Fibroblast of mammary gland (primary cell): ENCODE results near the gene RAB6B.
A peak's percentile ranks its signal among the peaks of the same experiment; 100 is the strongest.

ENCODE experiments used
- DNase-seq: peaks from one replicate; pipeline ENCODE4 v3.0.0-alpha.2; 2010; ENCODE audit warnings: low read depth
- H3K4me3 ChIP-seq: 2 replicates; pipeline ENCODE4 v1.5.1; 2011; ENCODE audit warnings: low read depth, mild to moderate bottlenecking, low read length, moderate library complexity; ENCODE audit not compliant: control insufficient read depth
- TF ChIP-seq, protein P1 (sequence below): conservative IDR thresholded peaks from 2 replicates; pipeline ENCODE4 v1.5.1; 2011; ENCODE audit warnings: low read depth, low read length, inconsistent platforms; ENCODE audit not compliant: control insufficient read depth, insufficient read depth

Gene RAB6B

DNA sequence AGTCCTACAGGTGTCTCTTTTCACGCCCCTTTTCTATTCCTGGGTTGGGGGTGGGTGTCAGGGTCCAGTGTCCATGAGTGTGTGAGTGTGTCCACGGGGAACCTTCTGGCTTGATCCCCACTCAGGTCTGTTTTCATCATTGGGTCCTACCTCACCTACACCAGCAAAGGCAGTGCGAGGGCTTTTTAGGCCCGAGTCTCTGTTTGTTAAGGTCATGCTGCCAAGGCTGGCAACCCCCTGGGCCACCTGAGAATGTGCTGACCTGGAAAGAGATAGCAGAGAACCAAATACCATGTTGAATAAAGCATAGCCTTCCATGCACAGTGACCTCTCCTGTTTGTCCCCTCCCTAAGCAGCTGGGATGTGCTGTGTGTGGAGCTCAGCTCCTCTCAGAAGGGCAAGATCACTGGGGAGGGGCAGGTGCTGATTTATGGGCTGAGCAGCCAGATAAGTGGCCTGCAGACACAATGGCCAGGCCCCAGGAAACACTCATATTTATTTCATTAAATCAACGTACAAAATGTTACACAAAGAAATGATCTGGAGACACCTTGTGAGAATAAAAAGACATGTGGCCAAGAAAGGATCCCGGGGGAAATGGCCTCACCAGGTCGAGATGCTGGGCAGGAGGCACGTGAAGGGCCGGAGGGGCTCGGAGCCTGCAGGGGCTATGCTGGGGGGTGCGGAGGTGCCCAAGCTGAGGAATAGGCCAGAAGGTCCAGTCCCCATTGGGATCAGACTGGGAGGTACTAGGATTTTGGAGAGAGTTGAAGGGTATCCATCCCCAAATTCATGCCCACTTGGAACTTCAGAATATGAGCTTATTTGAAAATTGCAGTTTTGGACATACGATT, 36.1 kb downstream of the RAB6B start:
- DNase-seq = no peak
- TF ChIP-seq, protein P1, sequence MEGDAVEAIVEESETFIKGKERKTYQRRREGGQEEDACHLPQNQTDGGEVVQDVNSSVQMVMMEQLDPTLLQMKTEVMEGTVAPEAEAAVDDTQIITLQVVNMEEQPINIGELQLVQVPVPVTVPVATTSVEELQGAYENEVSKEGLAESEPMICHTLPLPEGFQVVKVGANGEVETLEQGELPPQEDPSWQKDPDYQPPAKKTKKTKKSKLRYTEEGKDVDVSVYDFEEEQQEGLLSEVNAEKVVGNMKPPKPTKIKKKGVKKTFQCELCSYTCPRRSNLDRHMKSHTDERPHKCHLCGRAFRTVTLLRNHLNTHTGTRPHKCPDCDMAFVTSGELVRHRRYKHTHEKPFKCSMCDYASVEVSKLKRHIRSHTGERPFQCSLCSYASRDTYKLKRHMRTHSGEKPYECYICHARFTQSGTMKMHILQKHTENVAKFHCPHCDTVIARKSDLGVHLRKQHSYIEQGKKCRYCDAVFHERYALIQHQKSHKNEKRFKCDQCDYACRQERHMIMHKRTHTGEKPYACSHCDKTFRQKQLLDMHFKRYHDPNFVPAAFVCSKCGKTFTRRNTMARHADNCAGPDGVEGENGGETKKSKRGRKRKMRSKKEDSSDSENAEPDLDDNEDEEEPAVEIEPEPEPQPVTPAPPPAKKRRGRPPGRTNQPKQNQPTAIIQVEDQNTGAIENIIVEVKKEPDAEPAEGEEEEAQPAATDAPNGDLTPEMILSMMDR = no peak
- H3K4me3 ChIP-seq = no peak overlapping the region

GRCh38 chr3:133857767-133858166, 37.9 kb downstream of the RAB6B start:
- TF ChIP-seq, protein P1 = no peak
- no peak for DNase-seq
- H3K4me3 ChIP-seq = no peak overlapping the region

- TF ChIP-seq, protein P1 = no peak
- DNase-seq = peak; percentile 51
- no peak overlapping the region for H3K4me3 ChIP-seq
Observed at GRCh38 chr3:133856316-133856715, 39.4 kb downstream of the RAB6B start.

DNA sequence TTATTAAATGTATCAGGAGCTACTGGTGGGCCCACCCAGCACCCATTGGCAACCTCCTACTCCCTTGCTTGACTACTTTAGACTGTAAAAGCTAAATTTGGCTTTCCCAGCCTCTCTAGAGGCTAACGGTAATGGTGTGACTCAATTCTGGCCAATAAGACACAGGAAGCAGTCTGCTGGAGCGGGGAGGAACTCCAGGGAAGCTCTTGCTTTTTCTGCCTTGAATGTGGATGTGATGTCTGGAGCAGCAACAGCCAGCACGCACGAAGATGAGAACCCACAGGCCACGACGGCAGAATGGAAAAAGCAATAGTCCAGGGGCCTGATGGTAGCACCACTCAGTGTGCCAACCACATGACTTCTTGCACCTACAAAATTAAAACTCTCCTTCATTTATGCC, 39.9 kb downstream of the RAB6B start:
- TF ChIP-seq, protein P1 = no peak
- H3K4me3 ChIP-seq = no peak overlapping the region
- DNase-seq = peak; percentile 42

- no peak for DNase-seq
- TF ChIP-seq, protein P1 = no peak
- no peak overlapping the region for H3K4me3 ChIP-seq
Observed at GRCh38 chr3:133855002-133855370, 40.7 kb downstream of the RAB6B start.

- DNase-seq = no peak
- TF ChIP-seq, protein P1 = no peak
- H3K4me3 ChIP-seq = no peak overlapping the region
Observed at GRCh38 chr3:133854264-133855001, 41.2 kb downstream of the RAB6B start.
